ENCODE data around the gene RPS29. TPM values are rescaled to one million over a fixed set of nuclear protein-coding genes. Genes with fewer than 3 reads are reported as not detected.

The RPS29 gene
- polyA plus RNA-seq, 2 of the 4 experiments (the other 2 are of a cell fraction) = 3,539 to 3,909 TPM

DNA sequence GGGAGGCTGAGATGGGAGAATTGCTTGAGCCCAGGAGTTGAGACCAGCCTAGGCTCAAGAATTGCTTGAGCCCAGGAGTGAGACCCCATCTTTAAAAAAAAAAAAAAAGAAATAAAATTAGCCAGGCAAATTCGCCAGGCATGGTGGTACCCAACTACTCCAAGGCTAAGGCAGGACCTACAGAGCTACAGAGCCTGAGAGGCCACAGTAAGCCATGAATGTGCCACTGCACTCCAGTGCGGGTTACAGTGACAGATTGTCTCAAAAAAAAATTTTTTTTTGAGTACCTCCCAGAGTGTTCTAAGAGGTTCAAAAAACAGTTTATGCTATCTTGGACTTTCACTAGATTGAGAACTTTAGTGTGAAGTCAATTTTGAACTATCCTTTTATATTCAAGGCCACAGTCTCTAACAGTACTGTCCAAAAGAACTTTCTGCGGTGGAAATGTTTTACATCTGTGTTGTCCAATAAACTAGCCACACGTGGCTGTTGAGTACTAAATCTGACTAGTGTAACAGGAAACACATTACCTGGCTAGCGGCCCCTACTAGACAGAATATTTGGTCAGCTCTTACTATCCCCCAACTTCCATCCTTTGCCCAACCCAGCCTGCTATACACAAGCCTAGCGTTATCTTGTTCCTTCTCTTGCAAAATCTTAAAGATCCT lies 31.8 kb upstream of the RPS29 start:
- 96% methylated on average over 6 of the region's 6 CpGs for WGBS (ENCODE audit: missing lambda C conversion rate)
- no peak overlapping the region for H3K4me3 ChIP-seq
- ATAC-seq (no peak), DNase-seq (ENCODE audit: low read depth in 1 of 2, low spot score in 1 of 2) (no peak), FAIRE-seq (no peak)
- TF ChIP-seq SMC3 (IDR thresholded peaks at IDR 0.05) (no peak), ESRRA (IDR thresholded peaks at IDR 0.05; ENCODE audit: borderline replicate concordance, low read length) (no peak), PHF8 (IDR thresholded peaks at IDR 0.05; ENCODE audit: borderline replicate concordance, low read depth) (no peak), POLR2AphosphoS2 (conservative IDR thresholded peaks at IDR 0.05; ENCODE audit: low read length) (no peak), GATA3 (IDR thresholded peaks at IDR 0.05; ENCODE audit: borderline replicate concordance) (no peak), HOXB13 (CRISPR knock-in tag; IDR thresholded peaks at IDR 0.05; ENCODE audit: low read depth) (no peak), EHF (CRISPR knock-in tag; IDR thresholded peaks at IDR 0.05) (no peak), ZNF302 (CRISPR knock-in tag; IDR thresholded peaks at IDR 0.05) (no peak)
- TF ChIP-seq, protein P1, sequence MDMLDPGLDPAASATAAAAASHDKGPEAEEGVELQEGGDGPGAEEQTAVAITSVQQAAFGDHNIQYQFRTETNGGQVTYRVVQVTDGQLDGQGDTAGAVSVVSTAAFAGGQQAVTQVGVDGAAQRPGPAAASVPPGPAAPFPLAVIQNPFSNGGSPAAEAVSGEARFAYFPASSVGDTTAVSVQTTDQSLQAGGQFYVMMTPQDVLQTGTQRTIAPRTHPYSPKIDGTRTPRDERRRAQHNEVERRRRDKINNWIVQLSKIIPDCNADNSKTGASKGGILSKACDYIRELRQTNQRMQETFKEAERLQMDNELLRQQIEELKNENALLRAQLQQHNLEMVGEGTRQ (IDR thresholded peaks at IDR 0.05) = no peak
- no peaks in the 10 kb centered on the region for H3K9me3 ChIP-seq
- H3K4me2 ChIP-seq = peak overlapping the region; percentile 81; the same call in 2 of the 3 replicates
- POLR2A ChIA-PET = interaction anchor here (1.6 kb wide), 1 partner anchor 16 kb away, joined by 6 read pairs; no protein-coding TSS in a partner anchor
- CTCF ChIA-PET = interaction anchor here (1.0 to 1.4 kb wide), 3 partner anchors 14 to 31 kb away, joined by 3 to 4 read pairs (median 3); no protein-coding TSS in a partner anchor
- H3K4me1 ChIP-seq = peaks cover 34% of the 10 kb centered on the region
- 0 out of 6 replicates have a peak overlapping the region, but pooled peaks of 1 of the 2 experiments have one; percentile 11 for H3K27ac ChIP-seq

DNA sequence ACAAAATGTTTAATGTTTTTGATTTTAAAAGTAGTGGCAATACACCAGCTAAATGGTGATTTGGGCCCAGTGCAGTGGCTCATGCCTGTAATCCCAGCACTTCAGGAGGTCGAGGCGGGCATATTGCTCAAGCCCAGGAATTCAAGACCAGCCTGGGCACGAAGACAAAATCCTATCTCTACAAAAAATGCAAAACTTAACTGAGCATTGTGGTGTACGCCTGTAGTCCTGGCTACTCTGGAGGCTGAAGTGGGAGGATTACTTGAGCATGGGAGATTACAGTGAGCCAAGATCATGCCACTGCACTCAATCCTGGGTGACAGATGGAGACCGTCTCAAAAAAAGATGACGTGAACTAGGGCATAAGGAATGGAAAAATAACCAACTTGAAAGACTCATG lies 29.6 kb upstream of the RPS29 start:
- no peak overlapping the region for H3K4me3 ChIP-seq
- FAIRE-seq = no peak
- H3K4me2 ChIP-seq = no peak overlapping the region
- 89% methylated on average over 6 of the region's 6 CpGs for WGBS (ENCODE audit: missing lambda C conversion rate)
- CTCF ChIA-PET = interaction anchor here (1.5 kb wide), 2 partner anchors 10 to 19 kb away, joined by 4 to 7 read pairs; partner anchors contain the start of gene DNAAF2
- H3K4me1 ChIP-seq = peaks cover 28% of the 10 kb centered on the region
- ATAC-seq = no peak
- DNase-seq (ENCODE audit: low read depth in 1 of 2, low spot score in 1 of 2) = no peak
- POLR2A ChIA-PET = no interaction called here
- H3K27ac ChIP-seq = no peak overlapping the region
- H3K9me3 ChIP-seq = no peaks in the 10 kb centered on the region
- no peak for TF ChIP-seq SREBF2 (IDR thresholded peaks at IDR 0.05)
- TF ChIP-seq MAFK (IDR thresholded peaks at IDR 0.05; ENCODE audit: partially characterized antibody) = no peak
- no peak for TF ChIP-seq HDAC2 (IDR thresholded peaks at IDR 0.05)
- TF ChIP-seq JUN (IDR thresholded peaks at IDR 0.05) = no peak
- TF ChIP-seq CEBPB (IDR thresholded peaks at IDR 0.05) = no peak
- no peak for TF ChIP-seq HOXB5 (CRISPR knock-in tag; IDR thresholded peaks at IDR 0.05)
- no peak for TF ChIP-seq TP53 (CRISPR knock-in tag; IDR thresholded peaks at IDR 0.05)
- no peak for TF ChIP-seq RAD21 (conservative IDR thresholded peaks at IDR 0.05 in 1 of 2, IDR thresholded peaks at IDR 0.05 in 1 of 2)
- TF ChIP-seq, protein P2, sequence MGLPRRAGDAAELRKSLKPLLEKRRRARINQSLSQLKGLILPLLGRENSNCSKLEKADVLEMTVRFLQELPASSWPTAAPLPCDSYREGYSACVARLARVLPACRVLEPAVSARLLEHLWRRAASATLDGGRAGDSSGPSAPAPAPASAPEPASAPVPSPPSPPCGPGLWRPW (IDR thresholded peaks at IDR 0.05) = no peak
- no peak for TF ChIP-seq ZFP36 (IDR thresholded peaks at IDR 0.05; ENCODE audit: borderline replicate concordance, partially characterized antibody)
- no peak for TF ChIP-seq EHF (CRISPR knock-in tag; IDR thresholded peaks at IDR 0.05)
- TF ChIP-seq, protein P3, sequence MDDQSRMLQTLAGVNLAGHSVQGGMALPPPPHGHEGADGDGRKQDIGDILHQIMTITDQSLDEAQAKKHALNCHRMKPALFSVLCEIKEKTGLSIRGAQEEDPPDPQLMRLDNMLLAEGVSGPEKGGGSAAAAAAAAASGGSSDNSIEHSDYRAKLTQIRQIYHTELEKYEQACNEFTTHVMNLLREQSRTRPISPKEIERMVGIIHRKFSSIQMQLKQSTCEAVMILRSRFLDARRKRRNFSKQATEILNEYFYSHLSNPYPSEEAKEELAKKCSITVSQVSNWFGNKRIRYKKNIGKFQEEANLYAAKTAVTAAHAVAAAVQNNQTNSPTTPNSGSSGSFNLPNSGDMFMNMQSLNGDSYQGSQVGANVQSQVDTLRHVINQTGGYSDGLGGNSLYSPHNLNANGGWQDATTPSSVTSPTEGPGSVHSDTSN (IDR thresholded peaks at IDR 0.05) = no peak
- no peak for TF ChIP-seq HEYL (CRISPR knock-in tag; IDR thresholded peaks at IDR 0.05)

DNA sequence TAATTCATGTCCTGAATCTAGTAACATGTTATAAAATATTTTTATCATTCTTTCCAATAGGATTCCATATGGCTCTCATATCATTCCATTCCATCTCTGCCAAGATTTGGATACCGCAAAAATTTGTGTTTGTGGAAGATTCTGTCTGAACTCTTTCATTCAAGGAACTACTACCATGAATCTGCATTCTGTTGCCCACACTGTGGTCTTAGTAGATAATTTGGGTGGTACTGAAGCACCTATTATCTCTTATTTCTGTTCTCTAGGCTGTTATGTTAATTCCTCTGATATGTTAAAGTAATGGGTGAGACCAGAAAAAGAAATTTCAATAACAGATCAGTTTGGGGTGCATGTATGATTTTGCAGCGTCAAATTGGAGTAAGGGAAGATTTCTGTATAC lies 28.0 kb upstream of the RPS29 start:
- H3K4me2 ChIP-seq = no peak overlapping the region
- ATAC-seq (no peak), FAIRE-seq (no peak), DNase-seq (ENCODE audit: low read depth in 1 of 2, low spot score in 1 of 2) (no peak)
- POLR2A ChIA-PET = no interaction called here
- H3K4me1 ChIP-seq = peaks cover 27% of the 10 kb centered on the region
- no peak overlapping the region for H3K27ac ChIP-seq
- 90% methylated on average over 2 of the region's 2 CpGs for WGBS (ENCODE audit: missing lambda C conversion rate)
- TF ChIP-seq CHD4 (IDR thresholded peaks at IDR 0.05; ENCODE audit: borderline replicate concordance) (no peak), EHMT2 (IDR thresholded peaks at IDR 0.05; ENCODE audit: low read depth) (no peak), RCOR1 (IDR thresholded peaks at IDR 0.05; ENCODE audit: low read depth, low read length) (no peak), CBX8 (IDR thresholded peaks at IDR 0.05) (no peak)
- TF ChIP-seq, protein P4, sequence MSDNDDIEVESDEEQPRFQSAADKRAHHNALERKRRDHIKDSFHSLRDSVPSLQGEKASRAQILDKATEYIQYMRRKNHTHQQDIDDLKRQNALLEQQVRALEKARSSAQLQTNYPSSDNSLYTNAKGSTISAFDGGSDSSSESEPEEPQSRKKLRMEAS (IDR thresholded peaks at IDR 0.05) = no peak
- TF ChIP-seq, protein P5, sequence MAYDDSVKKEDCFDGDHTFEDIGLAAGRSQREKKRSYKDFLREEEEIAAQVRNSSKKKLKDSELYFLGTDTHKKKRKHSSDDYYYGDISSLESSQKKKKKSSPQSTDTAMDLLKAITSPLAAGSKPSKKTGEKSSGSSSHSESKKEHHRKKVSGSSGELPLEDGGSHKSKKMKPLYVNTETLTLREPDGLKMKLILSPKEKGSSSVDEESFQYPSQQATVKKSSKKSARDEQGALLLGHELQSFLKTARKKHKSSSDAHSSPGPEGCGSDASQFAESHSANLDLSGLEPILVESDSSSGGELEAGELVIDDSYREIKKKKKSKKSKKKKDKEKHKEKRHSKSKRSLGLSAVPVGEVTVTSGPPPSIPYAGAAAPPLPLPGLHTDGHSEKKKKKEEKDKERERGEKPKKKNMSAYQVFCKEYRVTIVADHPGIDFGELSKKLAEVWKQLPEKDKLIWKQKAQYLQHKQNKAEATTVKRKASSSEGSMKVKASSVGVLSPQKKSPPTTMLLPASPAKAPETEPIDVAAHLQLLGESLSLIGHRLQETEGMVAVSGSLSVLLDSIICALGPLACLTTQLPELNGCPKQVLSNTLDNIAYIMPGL (CRISPR knock-in tag; IDR thresholded peaks at IDR 0.05; ENCODE audit: borderline replicate concordance) = no peak
- H3K4me3 ChIP-seq = no peak overlapping the region
- CTCF ChIA-PET = interaction anchor here (0.9 to 1.5 kb wide), 3 partner anchors 9 to 27 kb away, joined by 3 to 7 read pairs (median 4); partner anchors contain the start of gene DNAAF2
- no peaks in the 10 kb centered on the region for H3K9me3 ChIP-seq
